PFSK-1 (cell line): Measurements from ENCODE around the gene HAUS1.

Source experiments
- FOXP2 ChIP-seq: optimal IDR thresholded peaks from 2 replicates; pipeline ENCODE3; 2011; ENCODE audit warnings: borderline replicate concordance, control low read depth, inconsistent platforms; ENCODE audit not compliant: insufficient read depth; ENCODE audit errors: extremely low read length, extremely low read depth
- POLR2AphosphoS5 ChIP-seq: IDR thresholded peaks from 2 replicates; pipeline ENCODE4 v1.6.1; 2012; ENCODE audit warnings: low read depth, mild to moderate bottlenecking, control low read depth, low read length, moderate library complexity
- SIN3A ChIP-seq: IDR thresholded peaks from 2 replicates; pipeline ENCODE4 v1.6.1; 2012; ENCODE audit warnings: mild to moderate bottlenecking, low read length, moderate library complexity, borderline replicate concordance; ENCODE audit not compliant: insufficient read depth
- TAF1 ChIP-seq: IDR thresholded peaks from 2 replicates; pipeline ENCODE4 v1.6.1; 2012; ENCODE audit warnings: low read length, control low read depth, borderline replicate concordance; ENCODE audit not compliant: insufficient read depth
- TF ChIP-seq, protein P1 (sequence below), 2 experiments: IDR thresholded peaks; 2 replicates each; pipeline versions ENCODE4 v1.6.1 to v1.8.0; 2011 to 2012; ENCODE audit warnings: low read depth in 2 of 2, low read length in 2 of 2, control low read depth in 1 of 2, inconsistent platforms in 1 of 2, mild to moderate bottlenecking in 1 of 2, moderate library complexity in 1 of 2; ENCODE audit not compliant: insufficient read depth in 1 of 2

DNA sequence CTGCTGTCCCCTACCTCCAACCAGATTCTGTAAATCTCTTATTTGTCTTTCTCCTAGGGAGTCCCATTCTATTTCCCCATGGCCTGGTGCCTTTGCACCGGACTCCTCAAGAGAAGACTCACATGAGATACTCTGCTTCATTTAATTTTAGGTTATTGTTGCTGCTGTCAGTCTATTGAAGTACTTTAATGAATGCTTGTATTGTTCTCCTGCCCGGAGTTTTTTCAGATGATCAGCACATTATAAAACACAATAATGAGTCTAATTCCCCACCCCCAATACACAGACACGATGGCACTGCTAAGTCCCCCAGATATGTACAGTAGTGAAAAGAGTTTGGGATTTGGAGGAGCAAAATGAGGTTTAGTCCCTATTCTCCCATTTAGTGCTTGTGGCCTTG lies 58.9 kb downstream of the HAUS1 start:
- no peak for TF ChIP-seq SIN3A
- TF ChIP-seq, protein P1, sequence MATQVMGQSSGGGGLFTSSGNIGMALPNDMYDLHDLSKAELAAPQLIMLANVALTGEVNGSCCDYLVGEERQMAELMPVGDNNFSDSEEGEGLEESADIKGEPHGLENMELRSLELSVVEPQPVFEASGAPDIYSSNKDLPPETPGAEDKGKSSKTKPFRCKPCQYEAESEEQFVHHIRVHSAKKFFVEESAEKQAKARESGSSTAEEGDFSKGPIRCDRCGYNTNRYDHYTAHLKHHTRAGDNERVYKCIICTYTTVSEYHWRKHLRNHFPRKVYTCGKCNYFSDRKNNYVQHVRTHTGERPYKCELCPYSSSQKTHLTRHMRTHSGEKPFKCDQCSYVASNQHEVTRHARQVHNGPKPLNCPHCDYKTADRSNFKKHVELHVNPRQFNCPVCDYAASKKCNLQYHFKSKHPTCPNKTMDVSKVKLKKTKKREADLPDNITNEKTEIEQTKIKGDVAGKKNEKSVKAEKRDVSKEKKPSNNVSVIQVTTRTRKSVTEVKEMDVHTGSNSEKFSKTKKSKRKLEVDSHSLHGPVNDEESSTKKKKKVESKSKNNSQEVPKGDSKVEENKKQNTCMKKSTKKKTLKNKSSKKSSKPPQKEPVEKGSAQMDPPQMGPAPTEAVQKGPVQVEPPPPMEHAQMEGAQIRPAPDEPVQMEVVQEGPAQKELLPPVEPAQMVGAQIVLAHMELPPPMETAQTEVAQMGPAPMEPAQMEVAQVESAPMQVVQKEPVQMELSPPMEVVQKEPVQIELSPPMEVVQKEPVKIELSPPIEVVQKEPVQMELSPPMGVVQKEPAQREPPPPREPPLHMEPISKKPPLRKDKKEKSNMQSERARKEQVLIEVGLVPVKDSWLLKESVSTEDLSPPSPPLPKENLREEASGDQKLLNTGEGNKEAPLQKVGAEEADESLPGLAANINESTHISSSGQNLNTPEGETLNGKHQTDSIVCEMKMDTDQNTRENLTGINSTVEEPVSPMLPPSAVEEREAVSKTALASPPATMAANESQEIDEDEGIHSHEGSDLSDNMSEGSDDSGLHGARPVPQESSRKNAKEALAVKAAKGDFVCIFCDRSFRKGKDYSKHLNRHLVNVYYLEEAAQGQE (IDR thresholded peaks at IDR 0.05; ENCODE audit: insufficient read depth in 1 of 2, low read depth in 2 of 2, low read length in 2 of 2) = no peak
- no peak for TF ChIP-seq POLR2AphosphoS5
- no peak for TF ChIP-seq TAF1
- no peak for TF ChIP-seq FOXP2
